ENCODE results near the gene KRTAP10-10. TPM values are rescaled to one million over a fixed set of nuclear protein-coding genes. Genes with fewer than 3 reads are reported as not detected.

The KRTAP10-10 gene
- total RNA-seq, 1 donor from 2014 or later = not detected

DNA sequence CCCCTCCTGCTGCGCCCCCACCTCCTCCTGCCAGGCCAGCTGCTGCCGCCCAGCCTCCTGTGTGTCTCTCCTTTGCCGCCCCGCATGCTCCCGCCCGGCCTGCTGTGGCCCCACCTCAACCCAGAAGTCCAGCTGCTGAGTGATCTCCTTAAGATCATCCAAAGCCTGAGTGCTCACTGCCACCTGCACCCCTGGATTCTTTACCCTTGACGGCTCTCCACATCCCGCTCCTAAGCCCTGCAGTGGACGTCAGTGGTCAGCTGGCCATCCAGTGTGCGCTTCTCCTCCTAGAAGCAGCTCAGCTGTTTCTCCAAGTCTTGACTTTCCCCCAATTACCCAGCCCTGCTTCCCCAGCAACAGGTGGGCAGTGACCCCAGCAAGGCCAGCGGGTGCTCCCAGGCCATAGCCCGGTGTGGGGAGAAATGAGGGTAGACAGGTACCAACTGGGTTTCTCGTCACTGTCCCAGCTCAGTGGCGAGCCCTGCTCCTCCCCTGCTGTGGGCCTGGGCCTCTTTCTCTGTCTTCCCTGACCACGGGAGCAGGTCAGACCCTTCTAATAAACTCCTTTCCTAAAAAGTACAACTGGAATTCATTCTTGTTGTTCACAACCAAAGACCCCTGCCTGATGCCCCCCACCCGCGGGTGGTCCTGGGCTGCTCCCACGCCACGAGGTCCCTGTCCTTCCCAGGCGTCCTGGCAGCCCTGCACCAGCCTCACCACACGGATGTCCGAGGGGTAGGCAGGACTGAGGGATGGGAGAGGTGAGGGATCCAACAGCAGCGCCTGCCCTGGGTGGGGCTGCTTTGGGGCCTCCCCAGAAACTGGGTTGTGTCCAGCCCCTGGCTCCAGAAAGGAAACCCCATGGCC, 35.3 kb upstream of the KRTAP10-10 start:
- intact Hi-C loops (cut with micrococcal nuclease) = no loop called here
- peaks cover 30% of the 10 kb centered on the region for H3K27me3 Mint-ChIP-seq
- CTCF ChIA-PET = no interaction called here

DNA sequence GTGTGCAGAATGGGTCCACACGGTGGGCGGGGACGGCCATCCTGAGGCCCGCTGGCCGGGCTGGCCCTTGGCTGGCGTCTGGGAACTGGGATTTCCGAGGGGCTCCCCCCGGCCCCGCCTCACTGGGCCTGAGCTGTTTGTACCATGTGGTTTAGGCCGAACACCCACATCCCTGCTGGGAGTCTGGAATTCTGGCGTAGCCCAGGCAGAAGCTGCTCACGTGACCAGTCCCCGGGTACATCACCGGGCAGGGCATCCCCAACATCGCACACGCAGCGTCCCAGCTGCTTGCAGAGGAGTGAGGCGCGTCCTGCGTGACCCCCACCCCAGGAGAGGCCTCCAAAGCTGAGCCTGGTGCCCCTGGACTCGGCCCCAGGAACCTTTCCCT, 34.7 kb upstream of the KRTAP10-10 start:
- ATAC-seq (ENCODE audit: low read depth) (no peak), DNase-seq (no peak)
- Mint-ChIP-seq H3K4me1 (no peaks in the 10 kb centered on the region), H3K27me3 (peaks cover 30% of the 10 kb centered on the region), H3K27ac (no peak overlapping the region), H3K36me3 (ENCODE audit: low read depth) (no peaks in the 10 kb centered on the region), H3K9me3 (peaks cover 15% of the 10 kb centered on the region), H3K4me3 (no peak overlapping the region)
- POLR2A ChIA-PET = no interaction called here
- TF ChIP-seq, protein P1, sequence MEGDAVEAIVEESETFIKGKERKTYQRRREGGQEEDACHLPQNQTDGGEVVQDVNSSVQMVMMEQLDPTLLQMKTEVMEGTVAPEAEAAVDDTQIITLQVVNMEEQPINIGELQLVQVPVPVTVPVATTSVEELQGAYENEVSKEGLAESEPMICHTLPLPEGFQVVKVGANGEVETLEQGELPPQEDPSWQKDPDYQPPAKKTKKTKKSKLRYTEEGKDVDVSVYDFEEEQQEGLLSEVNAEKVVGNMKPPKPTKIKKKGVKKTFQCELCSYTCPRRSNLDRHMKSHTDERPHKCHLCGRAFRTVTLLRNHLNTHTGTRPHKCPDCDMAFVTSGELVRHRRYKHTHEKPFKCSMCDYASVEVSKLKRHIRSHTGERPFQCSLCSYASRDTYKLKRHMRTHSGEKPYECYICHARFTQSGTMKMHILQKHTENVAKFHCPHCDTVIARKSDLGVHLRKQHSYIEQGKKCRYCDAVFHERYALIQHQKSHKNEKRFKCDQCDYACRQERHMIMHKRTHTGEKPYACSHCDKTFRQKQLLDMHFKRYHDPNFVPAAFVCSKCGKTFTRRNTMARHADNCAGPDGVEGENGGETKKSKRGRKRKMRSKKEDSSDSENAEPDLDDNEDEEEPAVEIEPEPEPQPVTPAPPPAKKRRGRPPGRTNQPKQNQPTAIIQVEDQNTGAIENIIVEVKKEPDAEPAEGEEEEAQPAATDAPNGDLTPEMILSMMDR (IDR thresholded peaks at IDR 0.05) = no peak
- intact Hi-C loops (cut with micrococcal nuclease) = no loop called here
- CTCF ChIA-PET = no interaction called here

More for the DNA sequence above, 35.3 kb upstream of the KRTAP10-10 start:
- TF ChIP-seq, protein P1 (IDR thresholded peaks at IDR 0.05) = no peak
- Mint-ChIP-seq H3K36me3 (ENCODE audit: low read depth) (no peaks in the 10 kb centered on the region), H3K9me3 (peaks cover 15% of the 10 kb centered on the region), H3K4me3 (no peak overlapping the region), H3K27ac (no peak overlapping the region), H3K4me1 (no peaks in the 10 kb centered on the region)
- no peak for ATAC-seq (ENCODE audit: low read depth)
- POLR2A ChIA-PET = no interaction called here
- no peak for DNase-seq

DNA sequence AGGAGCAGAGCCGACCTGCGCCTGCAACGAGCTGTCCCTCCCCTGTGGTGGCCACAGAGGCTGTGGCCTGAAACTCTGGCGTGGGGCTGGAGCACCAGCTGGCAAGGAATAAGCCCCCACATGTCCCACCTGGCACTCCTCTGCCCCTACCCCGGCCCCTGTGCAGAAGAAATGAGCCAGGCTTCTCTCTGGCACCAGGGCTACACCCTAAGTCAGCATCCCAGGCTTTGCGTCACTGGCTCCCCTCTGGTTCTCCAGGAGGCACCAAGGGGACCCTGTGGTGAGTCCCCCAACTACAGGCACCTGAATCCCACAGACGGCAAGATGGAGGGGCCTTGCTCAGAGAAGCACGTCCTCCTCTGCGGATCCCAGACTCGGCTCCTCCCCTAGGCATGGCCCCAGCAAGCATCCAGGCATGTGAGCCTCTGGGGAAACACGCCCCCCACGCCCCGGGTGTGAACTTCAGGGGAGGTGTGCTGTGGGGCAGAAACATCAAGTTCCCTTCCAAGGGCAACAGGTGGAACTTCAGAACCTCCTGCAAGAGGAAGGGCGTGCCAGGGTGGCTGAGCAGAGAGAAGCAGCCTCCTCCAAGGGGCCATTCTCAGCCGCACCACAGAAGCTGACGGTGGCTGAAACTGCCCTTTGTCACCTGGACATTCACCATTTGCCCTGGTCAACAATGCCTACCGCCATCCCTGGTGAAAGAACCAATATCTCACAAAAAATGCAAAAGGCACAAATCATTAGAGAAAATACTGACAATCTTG, 33.9 kb upstream of the KRTAP10-10 start:
- DNase-seq = no peak
- Mint-ChIP-seq H3K4me3 (no peak overlapping the region), H3K27ac (no peak overlapping the region), H3K27me3 (peaks cover 27% of the 10 kb centered on the region), H3K4me1 (no peaks in the 10 kb centered on the region), H3K36me3 (ENCODE audit: low read depth) (no peaks in the 10 kb centered on the region), H3K9me3 (peaks cover 15% of the 10 kb centered on the region)
- ChIA-PET CTCF (no interaction called here), POLR2A (no interaction called here)
- TF ChIP-seq, protein P1 (IDR thresholded peaks at IDR 0.05) = no peak
- intact Hi-C loops (cut with micrococcal nuclease) = no loop called here
- ATAC-seq (ENCODE audit: low read depth) = no peak

DNA sequence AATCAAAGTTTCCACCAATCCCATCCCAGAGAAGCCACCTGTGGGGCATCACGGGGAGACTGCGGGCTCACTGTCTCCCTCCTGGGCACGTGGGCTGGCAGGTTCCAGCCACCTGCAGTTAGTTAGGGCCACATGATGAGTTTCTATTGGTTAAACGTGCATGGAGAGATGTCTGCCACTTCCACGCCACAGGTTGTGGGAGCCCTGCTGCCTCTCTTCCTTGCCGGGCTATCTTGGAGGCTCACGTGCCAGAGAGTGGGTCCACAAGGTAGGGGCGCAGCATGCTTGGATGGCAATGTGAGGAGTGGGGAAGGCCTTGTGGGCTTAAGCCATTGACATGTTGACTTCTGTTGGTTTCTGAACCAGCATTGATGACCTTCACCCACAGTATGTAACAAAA, 33.2 kb upstream of the KRTAP10-10 start:
- Mint-ChIP-seq H3K4me3 (no peak overlapping the region), H3K27ac (no peak overlapping the region), H3K36me3 (ENCODE audit: low read depth) (no peaks in the 10 kb centered on the region), H3K4me1 (no peaks in the 10 kb centered on the region), H3K9me3 (peaks cover 12% of the 10 kb centered on the region), H3K27me3 (peaks cover 27% of the 10 kb centered on the region)
- TF ChIP-seq, protein P1 (IDR thresholded peaks at IDR 0.05) = no peak
- CTCF ChIA-PET = no interaction called here
- POLR2A ChIA-PET = no interaction called here
- DNase-seq = no peak
- ATAC-seq (ENCODE audit: low read depth) = no peak
- intact Hi-C loops (cut with micrococcal nuclease) = no loop called here

DNA sequence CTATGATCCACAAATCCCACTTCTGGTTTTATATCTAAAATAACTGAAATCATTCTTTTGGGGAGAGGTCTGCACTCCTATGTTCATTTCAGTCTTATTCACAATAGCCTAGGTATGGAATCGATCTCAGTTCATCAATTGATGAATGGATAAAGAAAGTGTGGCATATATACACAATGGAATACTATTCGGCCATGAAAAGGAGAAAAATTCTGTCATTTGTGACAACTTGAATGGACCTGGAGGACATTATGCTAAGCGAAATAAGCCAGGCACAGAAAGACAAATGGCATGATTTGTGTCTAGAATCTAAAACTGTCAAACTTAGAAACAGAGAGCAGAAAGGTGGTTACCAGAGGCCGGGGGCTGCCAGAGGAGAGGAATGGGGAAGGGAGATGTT, 30.7 kb upstream of the KRTAP10-10 start:
- CTCF ChIA-PET = no interaction called here
- no peaks in the 10 kb centered on the region for H3K36me3 Mint-ChIP-seq (ENCODE audit: low read depth)
- intact Hi-C loops (cut with micrococcal nuclease) = no loop called here
- TF ChIP-seq, protein P1 (IDR thresholded peaks at IDR 0.05) = no peak
- no peak for DNase-seq
- peaks cover 28% of the 10 kb centered on the region for H3K9me3 Mint-ChIP-seq
- peaks cover 18% of the 10 kb centered on the region for H3K27me3 Mint-ChIP-seq
- no peaks in the 10 kb centered on the region for H3K4me1 Mint-ChIP-seq
- ATAC-seq (ENCODE audit: low read depth) = no peak
- H3K4me3 Mint-ChIP-seq = no peak overlapping the region
- H3K27ac Mint-ChIP-seq = no peak overlapping the region
- POLR2A ChIA-PET = no interaction called here

Data from activated B cell treated with CpG ODN at 0.5 μM for 24 hours (primary cell).